ENCODE measurements around the gene HLF. TPM values are rescaled to one million over a fixed set of nuclear protein-coding genes. Genes with fewer than 3 reads are reported as not detected.

The HLF gene
- total and polyA plus RNA-seq, 2 of the 4 experiments (the other 2 are of a cell fraction) = 0.18 TPM; not detected in 1

- ATAC-seq (ENCODE audit: low read depth) (no peak), DNase-seq (no peak)
- Histone ChIP-seq H4K91ac (ENCODE audit: insufficient read depth, low read depth, low read length) (no peak overlapping the region), H3K36me3 (ENCODE audit: control insufficient read depth, insufficient read depth, low read length) (no peaks in the 10 kb centered on the region), H2BK5ac (ENCODE audit: low read depth, low read length, poor library complexity, severe bottlenecking) (no peak overlapping the region), H3K9me3 (ENCODE audit: control insufficient read depth, insufficient read depth, low read length) (no peaks in the 10 kb centered on the region), H3K9me1 (ENCODE audit: insufficient read depth, low read length) (no peaks in the 10 kb centered on the region), H2BK20ac (ENCODE audit: low read depth, low read length) (no peak overlapping the region), H3K4ac (ENCODE audit: low read depth, low read length) (no peak overlapping the region), H3K27me3 (ENCODE audit: control insufficient read depth, insufficient read depth, low read length) (peaks cover 48% of the 10 kb centered on the region), H2AK5ac (ENCODE audit: low read depth, low read length) (no peak overlapping the region), H3K4me1 (ENCODE audit: control insufficient read depth, insufficient read depth, low read length) (0 out of 2 replicates have a peak, but pooled peaks cover 3% of the 10 kb centered on the region), H3K56ac (ENCODE audit: extremely low read depth, insufficient read depth, low read length) (no peak overlapping the region), H3K4me3 (ENCODE audit: insufficient read depth, low read depth, low read length) (no peak overlapping the region), H3K79me1 (ENCODE audit: low read depth in 1 of 2, low read length in 2 of 2) (no peaks in the 10 kb centered on the region), H2AFZ (replicated peaks; ENCODE audit: low read length, poor library complexity) (peak overlapping the region; percentile 8), H3K18ac (ENCODE audit: low read depth, low read length) (no peak overlapping the region), H2BK15ac (ENCODE audit: low read depth, low read length) (no peak overlapping the region), H3K9ac (ENCODE audit: low read depth, low read length) (no peak overlapping the region), H3K14ac (replicated peaks; ENCODE audit: low read depth, low read length) (no peak overlapping the region), H4K8ac (ENCODE audit: low read depth in 2 of 2, low read length in 2 of 2) (no peak overlapping the region), H2AK9ac (replicated peaks; ENCODE audit: low read depth, low read length, poor library complexity) (no peak overlapping the region), H3K23ac (ENCODE audit: low read depth, low read length) (no peak overlapping the region), H4K5ac (ENCODE audit: low read depth, low read length) (no peak overlapping the region), H3K27ac (ENCODE audit: insufficient read depth, low read length) (no peak overlapping the region), H3K4me2 (ENCODE audit: low read depth, low read length) (no peak overlapping the region), H4K20me1 (ENCODE audit: insufficient read depth, low read length) (no peaks in the 10 kb centered on the region), H2BK120ac (ENCODE audit: low read depth, low read length) (no peak overlapping the region)
- CTCF ChIA-PET = no interaction called here
- in situ Hi-C loops (cut with MboI; ENCODE audit: low sequenced_read_pairs) = no loop called here
- TF ChIP-seq POLR2A (IDR thresholded peaks at IDR 0.05; ENCODE audit: low read depth, low read length) = no peak
- POLR2A ChIA-PET (ENCODE audit: unreplicated experiment) = no interaction called here
- intact Hi-C loops (cut with micrococcal nuclease) = loop anchor here (1.0 kb wide), 1 partner anchor 25 kb away; no protein-coding TSS in a partner anchor
- dilution Hi-C loops (cut with HindIII; ENCODE audit: low sequenced_read_pairs, unreplicated experiment) = no loop called here
- 0% methylated on average over 2 of the region's 31 CpGs; no CpG with 5 or more reads in 1 of the 2 experiments for WGBS, 2 experiments (ENCODE audit: extremely low coverage in 2 of 2, insufficient read length in 1 of 2)
- BruUV-seq (replicated peaks) = no TSS peak
Observed at GRCh38 chr17:55263569-55264277, 1.0 kb upstream of the HLF start.

All from IMR-90 (cell line).